NCI-H2107 (cell line): ENCODE data around the gene RASEF.

Experiments
- DNase-seq: peaks from one replicate; lab custom pipeline; 2025; lab: John Stamatoyannopoulos, UW

RASEF gene

DNA sequence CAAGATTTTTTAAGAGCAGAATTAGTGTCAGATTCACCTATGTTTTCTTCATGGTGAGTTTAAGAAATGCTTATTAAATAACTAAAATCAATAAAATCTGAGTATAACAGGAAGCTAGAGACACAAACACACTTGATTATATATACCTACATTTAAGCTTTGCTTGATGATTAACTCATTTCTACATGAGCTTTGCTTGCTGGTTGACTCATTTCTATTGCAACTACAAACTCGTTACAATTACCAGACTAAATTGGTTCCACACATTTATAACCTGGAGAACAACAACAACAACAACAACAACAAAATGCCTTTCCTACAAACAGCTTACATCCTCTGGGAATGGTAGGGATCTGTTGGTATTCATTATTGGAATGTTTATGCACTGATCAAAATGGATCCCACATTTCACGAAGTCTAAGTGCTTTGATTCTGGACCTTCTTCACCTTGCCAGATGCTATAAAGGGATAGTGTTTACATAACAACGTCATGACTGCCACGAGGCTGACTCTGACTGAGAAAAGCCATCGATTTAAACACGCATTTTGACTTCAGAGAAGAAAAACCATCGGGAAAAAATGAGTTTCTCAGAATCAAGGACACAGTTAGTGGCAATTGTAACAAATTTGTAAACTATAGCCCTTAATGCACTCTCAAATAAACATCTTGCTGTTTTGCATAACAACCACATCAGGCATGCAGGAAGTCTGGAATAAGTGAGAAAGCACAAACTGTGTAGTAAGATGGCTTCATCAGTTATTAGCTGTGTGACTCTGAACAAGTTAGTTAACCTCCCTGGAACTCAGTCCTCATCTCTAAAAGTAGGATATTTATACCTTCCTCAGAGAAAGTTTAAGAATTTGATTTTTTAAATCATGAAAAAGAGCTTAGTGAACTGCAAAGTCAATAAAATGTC is 49.8 kb downstream of the RASEF start:
- no peak for DNase-seq

DNA sequence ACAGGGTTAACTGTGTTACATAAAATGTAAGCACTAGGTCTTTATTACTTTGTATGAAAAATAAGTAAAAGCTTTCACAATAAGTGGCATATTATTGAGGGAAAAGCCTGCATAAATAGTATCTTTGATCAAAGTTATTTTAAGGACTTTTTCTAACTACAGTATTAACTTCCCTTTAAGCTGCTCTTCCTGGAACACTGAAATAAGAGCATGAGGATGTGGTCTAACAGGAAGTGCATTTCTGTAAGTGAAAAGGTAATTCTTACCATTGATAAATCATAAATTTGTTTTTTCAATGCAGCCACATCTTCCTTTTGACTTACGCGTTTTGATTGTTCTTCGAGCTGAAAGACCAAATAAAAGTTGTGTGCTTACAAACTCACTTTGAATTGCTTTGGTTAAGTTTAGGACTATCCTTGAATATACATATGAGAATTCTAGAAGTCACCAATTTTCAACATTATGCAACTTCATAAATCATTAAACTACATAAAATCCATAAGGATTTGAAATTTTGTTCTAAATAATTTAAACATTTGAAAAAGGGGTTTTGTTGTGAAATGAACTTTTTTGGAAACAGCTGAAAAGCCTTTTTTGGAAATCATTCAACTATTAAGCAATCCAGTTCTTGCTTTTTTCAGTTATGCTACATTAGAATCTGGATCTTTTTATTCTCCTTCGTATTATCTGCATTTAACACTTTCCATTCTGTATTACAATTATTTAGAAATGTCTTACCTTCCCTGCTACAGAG is 50.6 kb downstream of the RASEF start:
- DNase-seq = no peak

DNA sequence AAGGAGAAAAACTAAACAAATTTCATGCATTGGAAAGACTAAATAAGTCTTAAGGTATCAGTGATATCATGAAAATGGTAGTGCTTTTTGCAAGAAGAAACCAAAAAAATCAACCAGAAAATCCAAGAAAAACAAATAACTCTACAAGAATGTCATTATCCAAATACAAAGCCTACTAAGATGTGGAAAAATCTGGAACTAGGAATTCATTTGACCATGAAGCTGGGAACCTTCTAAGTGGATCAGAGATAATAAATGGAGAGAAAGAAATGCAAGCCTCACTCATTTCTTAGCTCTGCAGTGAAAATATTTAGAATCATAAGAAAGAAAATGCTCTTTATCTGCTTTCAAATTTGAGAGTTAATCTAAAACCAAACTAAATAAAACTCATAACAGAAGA is 51.3 kb downstream of the RASEF start:
- DNase-seq = no peak

GRCh38 chr9:83007521-83008300 is 55.2 kb downstream of the RASEF start:
- no peak for DNase-seq

DNA sequence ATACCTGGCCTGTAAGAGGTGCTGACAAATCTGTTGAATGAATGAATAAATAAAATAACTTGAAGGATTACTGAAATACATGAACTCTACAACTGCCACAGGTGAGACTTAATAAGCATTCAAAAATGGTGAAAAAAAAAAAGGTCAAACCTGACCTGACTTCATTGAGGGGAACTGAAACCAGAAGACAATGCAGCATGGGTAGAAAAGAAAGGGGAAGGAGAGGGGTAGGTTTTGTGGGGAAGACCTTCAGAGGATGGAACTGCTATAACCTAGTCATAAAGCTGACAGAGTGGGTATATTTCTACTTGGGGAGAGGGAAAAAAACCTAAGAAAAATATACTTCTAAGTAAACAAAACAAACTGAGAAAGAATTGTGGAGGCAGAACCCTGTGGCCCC is 56.6 kb downstream of the RASEF start:
- DNase-seq = no peak

DNA sequence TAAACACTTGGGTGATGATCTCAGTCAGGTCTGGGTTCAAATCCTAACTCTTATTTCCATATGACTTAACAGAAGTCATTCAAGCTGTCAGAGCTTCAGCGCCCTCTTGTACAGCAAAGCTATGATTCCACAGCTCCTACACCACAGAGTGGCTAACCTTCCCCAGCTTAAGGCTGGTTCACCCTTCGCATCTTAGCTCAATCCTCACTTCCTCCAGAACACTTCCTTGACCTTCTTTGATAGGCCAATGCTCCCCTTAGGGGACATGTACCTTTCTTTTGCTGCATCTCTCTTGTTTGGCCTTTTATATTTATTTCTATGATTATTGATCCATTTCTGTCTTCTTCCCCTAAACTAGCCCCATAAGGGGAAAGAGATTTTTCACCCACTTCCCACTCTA is 57.0 kb downstream of the RASEF start:
- no peak for DNase-seq

DNA sequence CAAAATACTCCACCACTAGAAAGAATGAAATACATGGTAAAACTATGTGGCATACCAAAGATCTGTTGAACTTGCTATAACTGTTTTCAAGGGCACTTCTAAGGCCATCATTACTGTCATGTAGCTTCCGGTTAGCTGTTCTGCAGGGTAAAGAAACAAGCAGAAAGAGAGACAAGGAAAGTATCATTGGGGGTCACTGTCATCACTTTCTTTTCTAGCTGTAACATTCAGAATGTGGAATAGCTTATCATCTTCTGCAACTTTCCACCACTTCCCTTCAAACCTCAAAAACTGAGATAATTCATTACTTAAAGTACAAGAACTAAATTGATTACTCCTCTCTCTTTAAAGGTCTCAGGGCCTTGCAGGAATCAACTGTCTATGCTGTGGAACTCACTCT is 57.6 kb downstream of the RASEF start:
- DNase-seq = no peak

GRCh38 chr9:83002329-83002728 is 60.6 kb downstream of the RASEF start:
- DNase-seq = no peak

DNA sequence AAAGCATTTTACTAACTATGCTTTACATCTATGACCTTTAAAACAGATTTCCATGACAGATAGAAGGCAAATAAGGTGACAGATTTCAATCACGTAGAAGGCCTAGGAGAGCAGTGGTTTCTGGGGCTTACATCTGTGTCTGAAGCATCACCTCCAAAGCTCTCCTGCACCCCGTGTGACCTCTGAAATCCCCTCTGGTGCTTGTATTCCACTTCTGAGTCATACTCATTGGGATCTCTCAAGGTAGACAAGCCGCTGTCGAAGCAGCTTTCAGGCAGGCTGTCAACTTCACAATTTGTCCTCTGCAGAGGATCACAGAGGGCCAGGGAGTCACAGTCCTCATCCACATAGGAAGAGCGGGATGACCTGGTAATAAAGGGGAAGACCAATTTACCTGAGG is 62.2 kb downstream of the RASEF start:
- no peak for DNase-seq

GRCh38 chr9:82998409-82998808 is 64.5 kb downstream of the RASEF start:
- DNase-seq = no peak

- DNase-seq = no peak
Measured at GRCh38 chr9:82997476-82998140, 65.3 kb downstream of the RASEF start.

- DNase-seq = no peak
Measured at GRCh38 chr9:82996941-82997340, 66.0 kb downstream of the RASEF start.

GRCh38 chr9:82993856-82994605 is 68.9 kb downstream of the RASEF start:
- DNase-seq = no peak

DNA sequence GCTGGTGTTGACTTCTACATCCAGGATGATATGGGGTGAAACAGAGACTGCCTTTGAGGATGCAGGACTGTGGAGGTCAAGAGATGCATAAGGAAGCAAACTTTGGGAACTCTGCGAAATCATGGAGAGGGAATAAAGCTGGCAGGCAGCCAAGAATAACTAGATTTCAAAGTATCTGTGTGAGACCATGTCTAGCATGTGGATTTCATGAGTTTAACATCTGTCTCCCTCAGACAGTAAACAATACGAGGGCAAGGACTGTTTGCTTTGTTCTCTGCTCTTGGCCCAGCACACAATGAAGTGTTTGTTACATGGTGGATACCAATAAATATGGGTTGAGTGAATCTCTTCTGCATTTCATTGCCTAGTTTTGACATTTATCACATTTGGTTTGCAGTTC is 71.3 kb downstream of the RASEF start:
- no peak for DNase-seq

DNA sequence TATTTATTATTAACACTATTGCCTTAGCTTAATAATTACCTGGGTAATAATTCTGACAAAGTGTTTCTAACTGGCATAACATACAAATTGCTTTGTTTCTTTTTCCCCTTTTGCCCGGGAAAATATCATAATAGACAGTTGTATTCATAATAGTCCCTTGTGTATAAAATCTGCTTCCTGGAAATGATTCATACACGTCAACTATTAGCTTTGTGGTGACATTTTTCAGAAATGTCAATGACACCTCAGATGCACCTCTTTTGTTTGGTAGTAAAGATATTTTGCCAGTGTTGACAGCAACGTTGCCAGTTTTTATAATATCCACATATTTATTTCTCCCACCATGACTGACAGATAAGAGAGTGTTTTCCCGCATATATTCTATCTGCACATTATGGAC is 73.0 kb downstream of the RASEF start:
- DNase-seq = no peak

GRCh38 chr9:82988488-82988887 is 74.5 kb downstream of the RASEF start:
- no peak for DNase-seq

GRCh38 chr9:82987370-82988189 is 75.4 kb downstream of the RASEF start:
- DNase-seq = no peak

- DNase-seq = no peak
Measured at GRCh38 chr9:82981552-82981951, 81.4 kb downstream of the RASEF start.

DNA sequence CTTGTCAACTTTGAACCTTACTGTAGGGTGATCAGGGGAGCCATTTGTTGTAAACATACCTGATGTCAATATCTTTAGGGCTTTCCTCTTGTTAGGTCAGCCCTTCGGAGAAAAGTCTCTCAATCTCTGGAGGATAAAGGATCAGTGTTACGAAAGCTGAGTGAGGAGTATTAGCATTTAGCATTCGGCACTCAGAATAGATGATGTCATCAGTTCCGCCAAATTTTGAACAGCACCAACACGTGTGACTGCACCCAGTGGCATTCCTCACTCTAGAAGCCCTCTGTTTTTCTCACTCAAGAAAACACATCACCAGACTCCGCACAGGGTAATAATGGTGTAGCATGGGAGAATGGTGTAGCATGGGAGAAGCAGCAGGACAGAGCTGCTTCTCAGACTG is 87.8 kb downstream of the RASEF start:
- DNase-seq = no peak

GRCh38 chr9:82972446-82972845 is 90.5 kb downstream of the RASEF start:
- DNase-seq = no peak
